Gastrocnemius medialis (tissue), 4 donors: ENCODE results near the gene BRAT1.

Source experiments
- CTCF ChIP-seq, 5 experiments: fragments of 450-650 bp in 3 of 5; fragments of 200-600 bp in 2 of 5; sonication (generic) in 2 of 5; IDR thresholded peaks in 4 of 5; conservative IDR thresholded peaks in 1 of 5; 1 replicate in 4 of 5; 2 replicates in 1 of 5; pipeline ENCODE4 v1.5.1; 2016 to 2019; ENCODE audit warnings: antibody characterized with exemption in 5 of 5, mild to moderate bottlenecking in 3 of 5, moderate library complexity in 3 of 5
- POLR2A ChIP-seq, 2 donors: fragments of 450-650 bp; IDR thresholded peaks; one replicate each; pipeline ENCODE4 v1.6.1; 2017; ENCODE audit warnings: antibody characterized with exemption in 2 of 2, mild to moderate bottlenecking in 2 of 2, moderate library complexity in 2 of 2

GRCh38 chr7:2598154-2598823 is 43.0 kb upstream of the BRAT1 start:
- TF ChIP-seq CTCF (IDR thresholded peaks at IDR 0.05 in 4 of 5, conservative IDR thresholded peaks at IDR 0.05 in 1 of 5) (no peak), POLR2A (IDR thresholded peaks at IDR 0.05) (no peak)
